ENCODE results near the gene HHAT.
"Not testable (repeated sequence)": the region's sequence is repeated elsewhere in the genome, so short reads cannot be mapped to it uniquely, and the experiment has no call there.

The HHAT gene

GRCh38 chr1:210352575-210352974 is 23.9 kb downstream of the HHAT start:
- Histone ChIP-seq H3K9me3 (ENCODE audit: control insufficient read depth, low read length) (no peaks in the 10 kb centered on the region), H3K27me3 (replicated peaks; ENCODE audit: control insufficient read depth, insufficient read depth, low read length, poor library complexity, severe bottlenecking) (no peaks in the 10 kb centered on the region), H3K4me1 (ENCODE audit: control insufficient read depth, insufficient read depth, low read length, poor library complexity, severe bottlenecking) (no peaks in the 10 kb centered on the region), H3K27ac (ENCODE audit: insufficient read depth, low read length, poor library complexity, severe bottlenecking) (no peak overlapping the region), H3K36me3 (ENCODE audit: control insufficient read depth, insufficient read depth, low read length) (no peaks in the 10 kb centered on the region), H3K4me3 (ENCODE audit: insufficient read depth, low read depth, low read length, poor library complexity, severe bottlenecking) (no peak overlapping the region)
- DNase-seq, result no peak

DNA sequence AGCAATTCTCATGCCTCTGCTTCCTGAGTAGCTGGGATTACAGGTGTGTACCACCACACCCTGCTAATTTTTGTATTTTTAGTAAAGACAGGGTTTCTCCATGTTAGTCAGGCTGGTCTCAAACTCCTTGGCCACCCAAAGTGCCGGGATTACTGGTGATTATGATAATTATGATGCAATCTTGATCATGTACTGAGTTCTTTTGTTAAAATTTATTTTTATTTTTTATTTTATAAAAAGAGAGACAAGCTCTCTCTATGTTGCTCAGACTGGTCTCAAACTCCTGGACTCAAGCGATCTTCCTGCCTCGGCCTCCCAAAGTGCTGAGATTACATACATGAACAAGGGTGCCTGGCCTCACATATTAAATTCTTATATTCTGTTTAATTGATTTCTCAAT is 25.6 kb downstream of the HHAT start:
- not testable (repeated sequence) for H3K27me3 ChIP-seq (replicated peaks; ENCODE audit: control insufficient read depth, insufficient read depth, low read length, poor library complexity, severe bottlenecking); H3K9me3 ChIP-seq (ENCODE audit: control insufficient read depth, low read length); DNase-seq; H3K27ac ChIP-seq (ENCODE audit: insufficient read depth, low read length, poor library complexity, severe bottlenecking); H3K36me3 ChIP-seq (ENCODE audit: control insufficient read depth, insufficient read depth, low read length); H3K4me3 ChIP-seq (ENCODE audit: insufficient read depth, low read depth, low read length, poor library complexity, severe bottlenecking); H3K4me1 ChIP-seq (ENCODE audit: control insufficient read depth, insufficient read depth, low read length, poor library complexity, severe bottlenecking)

DNA sequence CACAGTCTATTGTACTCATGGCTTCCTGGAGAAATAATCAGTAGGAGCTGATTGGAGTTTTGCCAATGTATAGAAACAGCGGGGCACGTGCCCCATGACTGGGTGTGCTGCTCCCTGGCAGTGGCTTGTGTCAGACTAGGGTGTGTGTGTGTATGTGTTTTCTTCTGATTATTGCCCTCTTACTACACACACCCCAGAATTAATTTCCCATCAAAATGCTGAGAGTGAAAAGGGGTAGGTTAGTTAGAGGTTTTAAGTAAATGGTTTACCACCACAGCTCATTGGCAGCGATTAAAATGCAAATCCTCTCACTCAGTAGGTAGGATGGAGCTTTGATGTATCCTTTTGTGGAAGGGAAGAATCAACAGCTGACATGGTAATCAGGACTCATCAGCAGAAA is 29.9 kb downstream of the HHAT start:
- no peaks in the 10 kb centered on the region for H3K36me3 ChIP-seq (ENCODE audit: control insufficient read depth, insufficient read depth, low read length)
- H3K9me3 ChIP-seq (ENCODE audit: control insufficient read depth, low read length), result no peaks in the 10 kb centered on the region
- H3K27ac ChIP-seq (ENCODE audit: insufficient read depth, low read length, poor library complexity, severe bottlenecking), result no peak overlapping the region
- H3K27me3 ChIP-seq (replicated peaks; ENCODE audit: control insufficient read depth, insufficient read depth, low read length, poor library complexity, severe bottlenecking), result no peaks in the 10 kb centered on the region
- no peak overlapping the region for H3K4me3 ChIP-seq (ENCODE audit: insufficient read depth, low read depth, low read length, poor library complexity, severe bottlenecking)
- H3K4me1 ChIP-seq (ENCODE audit: control insufficient read depth, insufficient read depth, low read length, poor library complexity, severe bottlenecking), result peaks cover 2% of the 10 kb centered on the region
- no peak for DNase-seq

DNA sequence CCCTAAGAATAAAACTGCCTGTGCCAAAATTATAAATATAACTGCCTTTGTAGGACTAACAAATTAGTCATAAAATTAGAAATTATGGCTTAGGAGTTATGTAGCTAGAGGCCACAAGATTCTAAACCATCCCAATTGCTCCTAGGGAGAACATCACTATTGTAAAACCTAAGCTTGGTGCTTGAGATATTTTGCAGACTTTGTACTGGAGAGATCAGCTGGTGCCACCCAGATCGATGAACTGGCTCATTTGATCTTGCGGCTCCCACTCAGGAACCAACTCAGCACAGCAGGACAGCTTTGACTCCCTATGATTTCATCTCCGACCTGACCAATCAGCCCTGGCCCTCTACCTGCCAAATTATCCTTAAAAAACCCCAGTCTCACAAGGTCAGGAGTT is 30.6 kb downstream of the HHAT start:
- DNase-seq, result no peak
- H3K27me3 ChIP-seq (replicated peaks; ENCODE audit: control insufficient read depth, insufficient read depth, low read length, poor library complexity, severe bottlenecking), result no peaks in the 10 kb centered on the region
- no peaks in the 10 kb centered on the region for H3K36me3 ChIP-seq (ENCODE audit: control insufficient read depth, insufficient read depth, low read length)
- peaks cover 2% of the 10 kb centered on the region for H3K4me1 ChIP-seq (ENCODE audit: control insufficient read depth, insufficient read depth, low read length, poor library complexity, severe bottlenecking)
- H3K4me3 ChIP-seq (ENCODE audit: insufficient read depth, low read depth, low read length, poor library complexity, severe bottlenecking), result no peak overlapping the region
- no peaks in the 10 kb centered on the region for H3K9me3 ChIP-seq (ENCODE audit: control insufficient read depth, low read length)
- no peak overlapping the region for H3K27ac ChIP-seq (ENCODE audit: insufficient read depth, low read length, poor library complexity, severe bottlenecking)

- Histone ChIP-seq H3K27me3 (replicated peaks; ENCODE audit: control insufficient read depth, insufficient read depth, low read length, poor library complexity, severe bottlenecking) (no peaks in the 10 kb centered on the region), H3K4me1 (ENCODE audit: control insufficient read depth, insufficient read depth, low read length, poor library complexity, severe bottlenecking) (peaks cover 2% of the 10 kb centered on the region), H3K9me3 (ENCODE audit: control insufficient read depth, low read length) (no peaks in the 10 kb centered on the region), H3K36me3 (ENCODE audit: control insufficient read depth, insufficient read depth, low read length) (no peaks in the 10 kb centered on the region), H3K4me3 (ENCODE audit: insufficient read depth, low read depth, low read length, poor library complexity, severe bottlenecking) (no peak overlapping the region), H3K27ac (ENCODE audit: insufficient read depth, low read length, poor library complexity, severe bottlenecking) (no peak overlapping the region)
- DNase-seq, result no peak
Measured at GRCh38 chr1:210360852-210361477, 32.3 kb downstream of the HHAT start.

GRCh38 chr1:210361665-210362064 is 33.0 kb downstream of the HHAT start:
- Histone ChIP-seq H3K4me1 (ENCODE audit: control insufficient read depth, insufficient read depth, low read length, poor library complexity, severe bottlenecking) (peaks cover 2% of the 10 kb centered on the region), H3K36me3 (ENCODE audit: control insufficient read depth, insufficient read depth, low read length) (no peaks in the 10 kb centered on the region), H3K27me3 (replicated peaks; ENCODE audit: control insufficient read depth, insufficient read depth, low read length, poor library complexity, severe bottlenecking) (no peaks in the 10 kb centered on the region), H3K4me3 (ENCODE audit: insufficient read depth, low read depth, low read length, poor library complexity, severe bottlenecking) (no peak overlapping the region), H3K27ac (ENCODE audit: insufficient read depth, low read length, poor library complexity, severe bottlenecking) (no peak overlapping the region), H3K9me3 (ENCODE audit: control insufficient read depth, low read length) (no peaks in the 10 kb centered on the region)
- DNase-seq, result no peak

- no peak overlapping the region for H3K27ac ChIP-seq (ENCODE audit: insufficient read depth, low read length, poor library complexity, severe bottlenecking)
- no peaks in the 10 kb centered on the region for H3K27me3 ChIP-seq (replicated peaks; ENCODE audit: control insufficient read depth, insufficient read depth, low read length, poor library complexity, severe bottlenecking)
- H3K9me3 ChIP-seq (ENCODE audit: control insufficient read depth, low read length), result no peaks in the 10 kb centered on the region
- H3K4me3 ChIP-seq (ENCODE audit: insufficient read depth, low read depth, low read length, poor library complexity, severe bottlenecking), result no peak overlapping the region
- H3K36me3 ChIP-seq (ENCODE audit: control insufficient read depth, insufficient read depth, low read length), result no peaks in the 10 kb centered on the region
- peaks cover 2% of the 10 kb centered on the region for H3K4me1 ChIP-seq (ENCODE audit: control insufficient read depth, insufficient read depth, low read length, poor library complexity, severe bottlenecking)
- DNase-seq, result no peak
Measured at GRCh38 chr1:210362526-210362925, 33.8 kb downstream of the HHAT start.

DNA sequence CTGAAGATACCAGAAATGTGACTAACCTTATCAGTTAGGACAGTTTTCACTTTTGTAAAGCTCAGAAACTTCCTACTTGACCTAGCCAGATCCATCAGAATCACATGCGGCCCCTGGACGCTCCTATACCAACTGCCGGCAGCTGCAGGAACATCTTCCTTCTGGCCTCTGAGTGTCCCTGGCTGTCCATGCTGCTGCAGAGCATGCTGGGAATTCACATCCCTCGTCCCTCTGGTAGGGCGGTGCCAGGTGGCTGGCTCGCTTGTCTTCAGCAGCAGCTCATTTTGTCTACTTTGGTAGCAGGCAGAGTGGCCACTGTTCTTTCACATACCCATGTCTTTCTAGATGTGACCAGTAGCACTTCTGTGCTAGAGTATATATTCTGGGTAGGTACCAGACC is 34.4 kb downstream of the HHAT start:
- no peak for DNase-seq
- Histone ChIP-seq H3K4me1 (ENCODE audit: control insufficient read depth, insufficient read depth, low read length, poor library complexity, severe bottlenecking) (peaks cover 2% of the 10 kb centered on the region), H3K36me3 (ENCODE audit: control insufficient read depth, insufficient read depth, low read length) (no peaks in the 10 kb centered on the region), H3K27ac (ENCODE audit: insufficient read depth, low read length, poor library complexity, severe bottlenecking) (no peak overlapping the region), H3K9me3 (ENCODE audit: control insufficient read depth, low read length) (no peaks in the 10 kb centered on the region), H3K4me3 (ENCODE audit: insufficient read depth, low read depth, low read length, poor library complexity, severe bottlenecking) (no peak overlapping the region), H3K27me3 (replicated peaks; ENCODE audit: control insufficient read depth, insufficient read depth, low read length, poor library complexity, severe bottlenecking) (no peaks in the 10 kb centered on the region)

DNA sequence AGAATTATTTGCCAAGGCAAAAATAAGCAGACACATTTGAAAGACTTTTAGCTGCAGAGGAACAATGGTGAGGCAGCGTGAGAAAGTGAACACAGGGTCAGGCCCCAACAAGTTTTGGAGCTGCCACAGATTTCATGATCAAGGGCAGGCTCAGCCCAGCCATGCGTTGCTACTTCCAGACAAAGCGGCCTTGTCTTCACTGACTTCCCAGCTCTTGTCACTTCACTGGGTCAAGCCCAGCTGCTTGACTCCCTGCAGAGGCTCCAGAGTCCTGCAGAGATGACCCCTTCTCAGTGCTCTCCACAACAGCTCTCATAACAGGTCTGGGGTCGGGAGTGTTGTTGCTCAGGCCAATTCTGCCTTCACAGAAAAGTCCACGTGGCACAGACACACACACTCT is 35.8 kb downstream of the HHAT start:
- Histone ChIP-seq H3K36me3 (ENCODE audit: control insufficient read depth, insufficient read depth, low read length) (no peaks in the 10 kb centered on the region), H3K27me3 (replicated peaks; ENCODE audit: control insufficient read depth, insufficient read depth, low read length, poor library complexity, severe bottlenecking) (no peaks in the 10 kb centered on the region), H3K4me1 (ENCODE audit: control insufficient read depth, insufficient read depth, low read length, poor library complexity, severe bottlenecking) (peaks cover 2% of the 10 kb centered on the region), H3K27ac (ENCODE audit: insufficient read depth, low read length, poor library complexity, severe bottlenecking) (no peak overlapping the region), H3K4me3 (ENCODE audit: insufficient read depth, low read depth, low read length, poor library complexity, severe bottlenecking) (no peak overlapping the region), H3K9me3 (ENCODE audit: control insufficient read depth, low read length) (no peaks in the 10 kb centered on the region)
- DNase-seq, result no peak

DNA sequence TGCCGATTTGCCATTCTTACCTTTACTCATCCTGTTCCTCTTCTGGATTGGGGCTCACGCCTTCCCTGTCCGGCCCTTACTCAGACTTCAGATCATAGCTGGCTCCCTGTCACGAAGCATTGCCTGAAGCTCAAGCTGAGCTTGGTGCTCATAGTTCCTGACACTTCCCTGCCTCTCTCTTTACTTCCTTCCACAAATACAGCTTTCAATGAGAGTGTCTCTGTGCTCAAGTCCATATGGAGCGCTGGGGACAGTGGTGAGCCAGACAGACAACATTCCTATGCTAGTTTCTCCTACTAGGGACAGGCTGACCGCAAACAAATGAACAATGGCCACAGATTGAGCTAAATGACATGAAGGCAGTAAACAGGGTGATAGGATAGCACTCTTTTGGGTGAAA is 38.1 kb downstream of the HHAT start:
- H3K27me3 ChIP-seq (replicated peaks; ENCODE audit: control insufficient read depth, insufficient read depth, low read length, poor library complexity, severe bottlenecking), result no peaks in the 10 kb centered on the region
- no peaks in the 10 kb centered on the region for H3K36me3 ChIP-seq (ENCODE audit: control insufficient read depth, insufficient read depth, low read length)
- H3K27ac ChIP-seq (ENCODE audit: insufficient read depth, low read length, poor library complexity, severe bottlenecking), result no peak overlapping the region
- H3K4me1 ChIP-seq (ENCODE audit: control insufficient read depth, insufficient read depth, low read length, poor library complexity, severe bottlenecking), result no peaks in the 10 kb centered on the region
- DNase-seq, result no peak
- no peak overlapping the region for H3K4me3 ChIP-seq (ENCODE audit: insufficient read depth, low read depth, low read length, poor library complexity, severe bottlenecking)
- H3K9me3 ChIP-seq (ENCODE audit: control insufficient read depth, low read length), result no peaks in the 10 kb centered on the region
